ENCODE results near the gene PCMTD2.
"Not testable (repeated sequence)": the region's sequence is repeated elsewhere in the genome, so short reads cannot be mapped to it uniquely, and the experiment has no call there.

Gene PCMTD2

GRCh38 chr20:64223526-64224067 lies 32.0 kb upstream of the PCMTD2 start:
- no peak for DNase-seq (ENCODE audit: low read depth, low spot score)
- no peak overlapping the region for H3K27ac ChIP-seq

- H3K27ac ChIP-seq = peak overlapping the region; percentile 26
- DNase-seq (ENCODE audit: low read depth, low spot score) = peak; percentile 44
Observed at GRCh38 chr20:64224351-64225170, 31.0 kb upstream of the PCMTD2 start.

- no peak for DNase-seq (ENCODE audit: low read depth, low spot score)
- H3K27ac ChIP-seq = no peak overlapping the region
Observed at GRCh38 chr20:64225171-64225595, 30.4 kb upstream of the PCMTD2 start.

GRCh38 chr20:64225828-64226598 lies 29.5 kb upstream of the PCMTD2 start:
- H3K27ac ChIP-seq = no peak overlapping the region
- DNase-seq (ENCODE audit: low read depth, low spot score) = no peak

GRCh38 chr20:64226686-64227580 lies 28.6 kb upstream of the PCMTD2 start:
- no peak overlapping the region for H3K27ac ChIP-seq
- no peak for DNase-seq (ENCODE audit: low read depth, low spot score)

GRCh38 chr20:64228086-64228653 lies 27.4 kb upstream of the PCMTD2 start:
- no peak overlapping the region for H3K27ac ChIP-seq
- DNase-seq (ENCODE audit: low read depth, low spot score) = no peak

GRCh38 chr20:64228751-64229506 lies 26.6 kb upstream of the PCMTD2 start:
- no peak for DNase-seq (ENCODE audit: low read depth, low spot score)
- H3K27ac ChIP-seq = no peak overlapping the region

- DNase-seq (ENCODE audit: low read depth, low spot score) = peak; percentile 58
Observed at GRCh38 chr20:64229507-64230061, 26.0 kb upstream of the PCMTD2 start.

GRCh38 chr20:64230461-64231145 lies 24.9 kb upstream of the PCMTD2 start:
- DNase-seq (ENCODE audit: low read depth, low spot score) = no peak

More at GRCh38 chr20:64229507-64230061, 26.0 kb upstream of the PCMTD2 start:
- no peak overlapping the region for H3K27ac ChIP-seq

GRCh38 chr20:64231621-64232550 lies 23.7 kb upstream of the PCMTD2 start:
- H3K27ac ChIP-seq = no peak overlapping the region
- no peak for DNase-seq (ENCODE audit: low read depth, low spot score)

More at GRCh38 chr20:64230461-64231145, 24.9 kb upstream of the PCMTD2 start:
- no peak overlapping the region for H3K27ac ChIP-seq

- no peak for DNase-seq (ENCODE audit: low read depth, low spot score)
- H3K27ac ChIP-seq = no peak overlapping the region
Observed at GRCh38 chr20:64232794-64233193, 22.8 kb upstream of the PCMTD2 start.

GRCh38 chr20:64233725-64234124 lies 21.8 kb upstream of the PCMTD2 start:
- DNase-seq (ENCODE audit: low read depth, low spot score) = no peak
- H3K27ac ChIP-seq = no peak overlapping the region

GRCh38 chr20:64234291-64234791 lies 21.2 kb upstream of the PCMTD2 start:
- H3K27ac ChIP-seq = no peak overlapping the region
- DNase-seq (ENCODE audit: low read depth, low spot score) = no peak

GRCh38 chr20:64234921-64235565 lies 20.5 kb upstream of the PCMTD2 start:
- not testable (repeated sequence) for DNase-seq (ENCODE audit: low read depth, low spot score); H3K27ac ChIP-seq

- no peak overlapping the region for H3K27ac ChIP-seq
- no peak for DNase-seq (ENCODE audit: low read depth, low spot score)
Observed at GRCh38 chr20:64236137-64237088, 19.1 kb upstream of the PCMTD2 start.

Data from epithelial cell of prostate (primary cell).